GM19452 (cell line): ENCODE measurements around the gene PTPN5.
A peak's percentile ranks its signal among the peaks of the same experiment; 100 is the strongest.

Experiments
- ATAC-seq: cut with Tn5 transposase; IDR thresholded peaks from one replicate; pipeline ENCODE4 v1.9.1; 2021; ENCODE audit not compliant: unreplicated experiment

The PTPN5 gene

GRCh38 chr11:18713646-18714442 is 77.8 kb downstream of the PTPN5 start:
- ATAC-seq, result no peak

DNA sequence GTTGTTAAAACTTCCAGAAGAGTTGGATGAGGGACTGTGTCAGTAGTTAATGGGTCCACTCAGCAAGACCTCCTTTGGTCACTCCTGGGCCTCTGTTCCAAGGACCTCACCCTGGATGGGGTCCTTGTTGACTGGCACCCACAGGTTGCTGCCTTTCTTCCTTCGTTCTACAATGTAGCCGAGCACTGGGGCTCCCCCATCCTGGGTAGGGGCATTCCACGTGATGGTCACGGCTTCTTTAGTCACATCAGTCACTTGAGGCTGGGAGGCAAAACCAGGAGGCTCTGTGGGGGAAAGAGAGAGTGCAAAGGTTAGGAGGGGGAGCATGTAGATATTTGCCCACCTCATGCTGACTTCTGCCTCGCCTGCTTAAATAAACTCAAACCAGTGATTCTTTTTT is 81.1 kb downstream of the PTPN5 start:
- ATAC-seq, result no peak

- ATAC-seq, result no peak
Observed at GRCh38 chr11:18709414-18709813, 82.2 kb downstream of the PTPN5 start.

DNA sequence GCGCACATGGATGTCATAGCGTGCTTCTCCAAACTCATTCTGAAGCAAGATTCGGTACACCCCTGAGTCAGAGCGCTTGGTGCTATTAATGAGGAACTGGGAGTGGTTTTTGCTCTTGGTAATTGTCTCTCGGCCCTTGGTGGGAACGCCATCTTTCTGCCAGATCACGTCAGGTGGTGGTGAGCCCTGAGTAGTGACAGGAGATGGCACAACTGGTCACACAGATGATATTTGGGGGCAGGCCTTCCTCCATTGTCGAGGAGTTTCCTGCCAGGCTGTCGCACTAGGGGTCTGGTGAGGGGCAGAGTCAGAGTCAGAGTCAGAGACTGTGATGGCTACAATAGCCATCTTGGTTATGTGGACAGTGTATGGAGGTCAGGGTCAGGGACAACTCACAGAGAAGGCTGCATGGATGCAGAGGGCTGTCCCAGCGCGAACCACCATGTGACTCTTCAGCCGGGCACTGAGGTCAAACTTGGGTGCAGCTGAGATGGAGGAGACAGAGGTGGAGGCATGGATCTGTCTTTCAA is 83.7 kb downstream of the PTPN5 start:
- no peak for ATAC-seq

- ATAC-seq, result no peak
Observed at GRCh38 chr11:18706330-18707243, 85.0 kb downstream of the PTPN5 start.

- no peak for ATAC-seq
Observed at GRCh38 chr11:18705651-18706281, 85.8 kb downstream of the PTPN5 start.

DNA sequence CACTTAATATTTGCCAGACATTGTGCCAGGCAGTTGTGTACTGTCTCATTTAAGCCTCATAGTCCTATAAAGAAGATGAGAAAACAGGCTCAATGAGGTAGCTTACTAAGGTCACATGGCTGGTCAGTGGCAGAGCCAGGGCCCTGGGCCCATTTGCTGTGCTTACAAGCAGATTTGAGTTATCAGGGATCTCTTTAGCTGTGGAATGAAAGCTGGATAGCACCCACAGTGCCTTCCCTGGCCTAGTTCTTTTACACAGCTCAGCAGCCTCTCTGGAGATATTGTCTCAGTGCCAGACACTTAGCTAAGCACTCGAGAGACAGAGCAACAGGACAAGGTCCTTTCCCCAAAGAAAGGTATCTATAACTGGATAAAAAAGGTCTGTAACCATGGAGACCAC is 86.9 kb downstream of the PTPN5 start:
- no peak for ATAC-seq

DNA sequence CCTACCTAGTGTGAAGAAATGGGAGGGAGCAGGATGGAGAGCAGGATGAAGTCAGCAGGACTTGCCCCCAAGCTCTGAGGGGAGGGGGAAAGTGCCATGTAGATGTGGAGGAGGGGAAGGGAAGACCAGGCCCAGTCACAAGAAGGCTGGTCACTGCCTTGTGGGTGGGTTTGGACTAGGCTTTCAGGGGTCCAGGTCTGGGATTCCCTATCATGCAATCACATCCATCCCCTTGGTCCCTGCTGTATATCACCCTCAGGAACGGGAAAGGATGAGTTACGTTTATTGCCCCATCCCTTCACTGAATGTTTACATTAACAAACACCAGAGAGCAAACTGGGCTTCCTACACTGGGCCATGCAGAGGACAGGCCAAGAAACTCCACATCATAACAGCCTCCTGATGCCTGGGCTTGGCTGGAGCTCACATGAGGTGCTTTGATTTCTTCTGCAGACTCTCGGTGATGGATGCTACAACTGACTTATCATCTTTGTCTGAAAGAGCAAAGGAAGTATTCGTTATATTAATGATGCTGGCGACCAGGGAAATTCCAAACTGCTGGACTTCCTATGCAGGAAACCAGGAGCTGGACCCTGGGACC is 87.5 kb downstream of the PTPN5 start:
- no peak for ATAC-seq

- no peak for ATAC-seq
Observed at GRCh38 chr11:18703001-18703763, 88.4 kb downstream of the PTPN5 start.

DNA sequence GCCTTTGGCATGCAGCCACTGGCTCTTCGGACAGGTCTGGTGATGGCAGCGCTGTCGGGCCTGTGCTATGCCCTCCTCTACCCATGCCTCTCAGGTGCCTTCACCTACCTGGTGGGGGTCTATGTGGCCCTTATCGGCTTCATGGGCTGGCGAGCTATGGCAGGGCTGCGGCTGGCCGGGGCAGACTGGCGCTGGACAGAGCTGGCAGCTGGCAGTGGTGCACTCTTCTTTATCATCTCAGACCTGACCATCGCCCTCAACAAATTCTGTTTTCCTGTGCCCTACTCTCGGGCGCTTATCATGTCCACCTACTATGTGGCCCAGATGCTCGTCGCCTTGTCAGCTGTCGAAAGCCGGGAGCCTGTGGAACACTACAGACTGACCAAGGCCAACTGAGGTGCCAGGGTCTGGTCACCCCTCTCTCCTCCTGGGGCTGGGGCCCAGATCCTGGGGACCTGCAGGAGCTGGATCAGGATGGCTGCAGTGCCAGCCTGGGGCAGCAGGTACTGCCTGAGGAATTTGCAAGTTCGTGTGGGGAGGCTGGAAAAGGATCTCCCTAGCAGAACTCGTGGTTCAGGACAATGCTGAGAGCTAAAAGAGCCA is 89.9 kb downstream of the PTPN5 start:
- ATAC-seq, result no peak

- ATAC-seq, result no peak
Observed at GRCh38 chr11:18700872-18701271, 90.7 kb downstream of the PTPN5 start.

DNA sequence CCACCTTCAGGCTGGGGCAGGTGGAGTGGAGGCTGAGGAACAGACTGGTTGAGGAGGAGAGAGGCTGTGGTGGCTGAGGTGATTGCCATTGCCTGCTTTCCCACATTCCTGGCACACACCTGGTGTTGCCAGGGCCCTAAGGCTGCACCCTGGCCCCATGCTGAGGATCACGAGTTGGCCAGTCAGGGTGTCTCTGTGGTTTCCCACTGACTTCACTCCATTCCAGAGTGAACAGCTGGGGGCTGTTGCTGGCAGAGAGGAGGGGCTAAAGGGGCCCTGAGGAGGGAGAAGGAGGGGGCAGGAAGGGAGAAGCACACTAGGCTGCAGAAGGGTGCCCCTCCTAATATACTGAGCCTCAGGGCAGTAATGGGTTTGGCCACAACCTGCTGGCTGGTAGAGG is 91.2 kb downstream of the PTPN5 start:
- no peak for ATAC-seq

GRCh38 chr11:18699848-18700261 is 91.7 kb downstream of the PTPN5 start:
- ATAC-seq, result no peak

DNA sequence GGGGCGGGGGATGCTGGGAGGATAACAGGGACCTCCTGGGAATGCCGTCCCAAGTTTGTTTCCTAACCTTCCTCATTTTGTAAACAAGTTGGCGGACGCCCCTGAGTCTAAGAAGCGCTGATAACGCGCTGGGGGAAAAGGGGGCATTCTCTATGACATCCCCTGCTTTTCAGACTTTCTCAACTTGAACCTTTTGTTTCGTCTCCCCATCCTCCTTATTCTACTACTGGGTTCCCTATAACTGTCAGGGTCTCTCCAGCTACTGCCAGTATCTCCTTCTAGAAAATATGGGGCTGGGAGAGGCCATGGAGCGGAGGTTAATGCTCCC is 92.4 kb downstream of the PTPN5 start:
- ATAC-seq, result no peak

GRCh38 chr11:18698341-18699268 is 93.0 kb downstream of the PTPN5 start, which contains the start of gene TMEM86A:
TMEM86A (plus strand) TSS chr11:18698779; CDS start chr11:18698887, 108 bp downstream.
- ATAC-seq, result peak; percentile 92

GRCh38 chr11:18697576-18697975 is 94.0 kb downstream of the PTPN5 start:
- no peak for ATAC-seq

- no peak for ATAC-seq
Observed at GRCh38 chr11:18696638-18697225, 94.9 kb downstream of the PTPN5 start.
